Breast epithelium (tissue), 3 donors: ENCODE measurements around the gene TBC1D10A.

Experiments used
- CTCF ChIP-seq, 3 donors: fragments of 450-650 bp; IDR thresholded peaks; one replicate each; pipeline ENCODE4 v1.5.1; 2016 to 2017; ENCODE audit warnings: antibody characterized with exemption in 3 of 3, mild to moderate bottlenecking in 3 of 3, moderate library complexity in 3 of 3
- POLR2A ChIP-seq: fragments of 450-650 bp; IDR thresholded peaks from one replicate; pipeline ENCODE4 v1.6.1; 2016; ENCODE audit warnings: antibody characterized with exemption, mild to moderate bottlenecking, moderate library complexity
- POLR2AphosphoS5 ChIP-seq, 3 donors: sonication (generic); formaldehyde crosslinking; IDR thresholded peaks; one replicate each; pipeline ENCODE4 v1.6.1; 2017; ENCODE audit warnings: antibody characterized with exemption in 3 of 3

- no peak for TF ChIP-seq CTCF (IDR thresholded peaks at IDR 0.05)
- TF ChIP-seq POLR2A = no peak
- no peak for TF ChIP-seq POLR2AphosphoS5 (IDR thresholded peaks at IDR 0.05)
Measured at GRCh38 chr22:30249049-30250038, 77.4 kb downstream of the TBC1D10A start.
